HG03025 (cell line): ENCODE data around the gene OGA.

Experiments used
- ATAC-seq: cut with Tn5 transposase; IDR thresholded peaks from one replicate; pipeline ENCODE4 v1.9.1; 2021; ENCODE audit warnings: mild to moderate bottlenecking, moderate library complexity; ENCODE audit not compliant: unreplicated experiment, low FRiP score

OGA gene

GRCh38 chr10:101776161-101776817 is 42.0 kb downstream of the OGA start:
- ATAC-seq, result no peak

DNA sequence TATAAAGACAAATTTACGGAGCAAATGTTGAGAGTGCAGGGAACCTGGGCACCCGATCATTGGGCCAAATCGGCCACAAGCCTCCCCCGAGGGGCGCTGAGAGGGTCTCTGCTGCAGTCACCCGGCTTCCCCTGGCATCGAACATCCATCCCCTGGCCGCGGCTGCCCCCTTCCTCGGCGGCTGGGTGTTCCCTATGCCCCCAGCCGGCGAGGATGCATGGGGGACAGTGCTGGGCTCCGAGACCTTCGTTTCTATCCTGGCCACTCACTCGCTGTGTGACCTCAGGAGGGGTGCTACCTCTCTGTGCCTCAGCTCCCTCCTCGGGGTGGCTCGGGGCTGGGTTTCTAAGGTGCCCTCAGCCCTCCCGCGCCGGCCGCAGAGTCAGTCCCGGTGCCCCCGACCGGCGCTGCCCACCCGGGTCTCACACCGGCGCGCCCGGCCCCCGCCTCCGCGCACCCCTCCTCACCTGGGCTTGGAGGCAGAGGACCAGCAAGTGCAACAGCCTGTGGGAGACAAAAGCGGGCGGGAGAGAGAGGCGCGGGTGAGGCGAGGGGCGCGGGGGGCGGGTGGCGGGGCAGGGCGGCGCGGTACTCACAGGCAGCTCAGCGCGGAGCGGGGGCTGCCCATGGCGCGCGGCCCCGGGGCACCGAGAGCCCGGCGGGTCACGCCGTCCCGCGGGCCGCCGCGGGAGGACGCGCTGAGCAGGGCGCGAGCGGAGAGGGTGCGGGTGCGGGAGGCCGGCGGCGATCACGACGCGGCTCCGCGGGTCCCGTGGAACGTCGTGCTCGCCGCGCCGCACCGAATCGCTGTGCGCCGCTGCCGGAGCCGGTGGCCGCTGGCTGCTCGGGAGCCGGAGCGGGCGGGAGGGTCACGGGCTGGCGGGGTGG is 42.7 kb downstream of the OGA start, which contains the start of gene FGF8:
Gene FGF8 (minus strand): TSS at position 842 of the 888 bp plus-strand sequence. CDS start 214 bp downstream, at position 628.
- no peak for ATAC-seq

GRCh38 chr10:101774589-101775272 is 43.5 kb downstream of the OGA start:
- ATAC-seq, result no peak

DNA sequence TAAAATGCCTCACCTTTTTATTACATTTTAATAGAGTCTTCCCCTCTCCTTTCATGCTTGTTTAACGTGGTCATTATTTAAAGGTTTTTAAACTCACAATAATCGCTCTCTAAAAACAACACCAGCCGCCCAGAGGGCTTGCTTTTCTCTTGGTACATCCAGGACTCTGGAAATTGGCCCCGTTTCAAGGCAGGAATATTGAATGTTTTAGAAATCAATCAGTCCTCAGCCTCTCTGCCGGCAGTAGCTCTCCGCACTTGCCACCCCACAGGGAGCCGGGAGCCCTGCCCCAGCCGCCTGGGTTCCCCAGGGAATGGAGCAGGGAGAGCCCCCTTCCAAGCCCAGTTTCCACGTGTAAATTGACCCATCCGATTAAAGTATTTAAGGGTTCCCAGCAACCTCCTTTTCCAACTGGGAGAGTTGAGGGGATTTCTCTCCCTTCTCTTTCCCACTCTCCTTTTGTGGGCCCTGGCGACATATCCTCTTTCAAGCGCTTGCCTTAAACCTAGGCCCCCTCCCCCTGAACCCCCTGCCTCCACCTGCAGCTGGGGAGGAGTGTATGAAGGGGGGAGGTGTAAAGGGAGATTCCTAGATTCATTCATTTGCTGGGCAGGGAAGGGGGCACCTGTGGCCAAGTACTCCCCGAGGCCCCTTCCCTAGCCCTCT is 44.2 kb downstream of the OGA start:
- no peak for ATAC-seq

- no peak for ATAC-seq
These were observed 45.1 kb downstream of the OGA start for GRCh38 chr10:101772895-101773761.

- no peak for ATAC-seq
These were observed 46.0 kb downstream of the OGA start for GRCh38 chr10:101772017-101772894.

DNA sequence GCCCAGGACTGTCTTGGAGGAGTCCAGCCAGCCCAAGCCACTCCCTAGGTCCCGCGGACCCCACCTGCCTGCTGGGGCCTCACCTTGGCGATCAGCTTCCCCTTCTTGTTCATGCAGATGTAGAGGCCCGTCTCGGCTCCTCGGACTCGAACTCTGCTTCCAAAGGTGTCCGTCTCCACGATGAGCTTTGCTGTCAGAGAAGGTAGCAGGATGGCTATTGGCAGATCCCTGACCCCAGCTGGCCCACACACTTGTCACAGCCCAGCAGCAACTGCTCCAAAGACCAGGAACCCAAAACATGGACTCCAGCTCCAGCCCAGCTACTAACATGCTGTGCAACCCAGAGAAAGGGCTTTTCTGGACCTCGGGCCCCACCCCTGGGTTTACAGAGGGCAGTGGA is 46.9 kb downstream of the OGA start:
- no peak for ATAC-seq

GRCh38 chr10:101770331-101771215 is 47.7 kb downstream of the OGA start:
- ATAC-seq, result no peak

- ATAC-seq, result no peak
These were observed 48.6 kb downstream of the OGA start for GRCh38 chr10:101769541-101770180.

DNA sequence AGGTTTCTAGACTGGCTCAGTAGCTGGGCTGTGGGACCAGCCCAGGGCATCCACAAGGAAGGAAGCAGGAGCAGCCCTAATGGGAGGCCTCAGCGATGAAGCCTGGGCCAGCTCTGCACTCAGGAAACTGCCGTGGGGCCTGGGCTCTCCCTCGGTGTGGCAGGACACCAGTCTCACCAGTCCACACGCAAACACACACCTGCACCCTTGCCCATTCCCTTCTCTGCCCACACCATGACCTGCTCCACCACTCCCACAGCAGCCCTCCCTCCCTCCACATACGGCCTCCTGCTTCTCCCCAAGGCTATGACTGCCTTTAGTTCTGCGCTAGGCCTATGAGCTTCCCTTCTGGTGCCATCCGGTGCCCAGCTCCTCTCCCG is 49.5 kb downstream of the OGA start:
- ATAC-seq, result no peak

DNA sequence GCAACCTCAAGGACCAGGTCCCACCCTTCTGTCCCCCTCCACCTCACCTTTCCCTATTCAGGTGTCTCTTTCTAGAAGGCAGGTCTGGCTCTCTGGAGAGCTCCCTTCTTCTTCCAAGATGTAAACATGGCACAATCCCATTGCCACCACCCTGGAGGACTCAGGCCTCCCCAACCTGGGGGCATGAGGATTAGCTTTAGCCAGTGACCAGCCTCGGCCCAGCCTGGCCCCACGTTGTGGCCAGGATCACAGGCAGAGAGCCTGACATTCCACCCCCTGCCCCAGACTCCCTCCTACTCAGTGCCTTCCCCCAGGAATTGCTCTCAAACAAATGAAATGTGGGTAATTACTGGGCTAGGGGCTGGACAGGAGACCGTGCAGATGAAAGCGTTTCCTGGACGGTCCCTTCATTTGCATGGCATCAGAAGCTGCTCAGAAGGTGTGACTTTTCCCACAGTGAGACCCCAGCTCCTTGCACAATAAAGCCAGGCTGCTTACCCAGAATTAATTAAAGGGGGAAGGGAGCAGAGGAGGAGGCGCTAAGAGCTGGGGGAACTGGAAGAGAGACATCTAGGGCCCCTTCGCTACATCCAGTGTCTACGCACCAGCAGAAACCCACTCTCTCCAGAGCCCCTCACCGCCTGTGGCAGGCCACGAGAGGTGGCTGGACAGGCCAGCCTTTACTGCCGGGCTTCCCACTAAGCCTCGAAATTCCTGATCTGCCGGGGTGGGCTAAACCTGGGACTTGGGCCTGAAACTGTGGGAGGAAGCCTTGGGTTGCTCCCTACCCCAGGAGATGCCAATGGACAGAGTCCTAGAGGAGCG is 50.1 kb downstream of the OGA start:
- no peak for ATAC-seq

- no peak for ATAC-seq
These were observed 50.7 kb downstream of the OGA start for GRCh38 chr10:101767600-101767945.

- ATAC-seq, result no peak
These were observed 51.3 kb downstream of the OGA start for GRCh38 chr10:101766753-101767599.

GRCh38 chr10:101766306-101766705 is 51.9 kb downstream of the OGA start:
- no peak for ATAC-seq

- ATAC-seq, result no peak
These were observed 55.0 kb downstream of the OGA start for GRCh38 chr10:101763141-101763846.
